Retina (tissue), 1 donor: ENCODE measurements around the gene FAM227A.
"Not testable (repeated sequence)": the region's sequence is repeated elsewhere in the genome, so short reads cannot be mapped to it uniquely, and the experiment has no call there.

Experiments used
- DNase-seq: peaks from one replicate; pipeline ENCODE4 v3.0.0-alpha.2; 2016

The FAM227A gene

DNA sequence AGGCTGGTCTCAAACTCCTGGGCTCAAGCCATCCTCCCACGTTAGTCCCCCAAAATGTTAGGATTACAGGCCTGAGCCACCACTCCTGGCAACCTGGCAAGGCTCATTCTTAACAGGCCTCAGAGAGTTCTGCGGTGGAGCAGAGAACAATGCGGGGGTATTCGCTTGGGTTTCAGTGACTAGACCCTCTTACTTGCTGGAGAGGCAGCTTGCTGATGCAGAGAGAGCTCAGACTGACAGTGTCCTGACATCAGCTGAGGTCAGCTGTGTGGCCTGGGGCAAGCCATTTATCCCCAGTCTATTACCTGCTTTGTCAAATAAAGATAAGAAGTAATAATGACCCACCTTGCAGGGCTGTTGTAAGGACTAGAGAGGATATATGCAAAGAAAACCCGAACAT, 46.0 kb downstream of the FAM227A start:
- no peak for DNase-seq

GRCh38 chr22:38608992-38609750, 47.0 kb downstream of the FAM227A start:
- no peak for DNase-seq

- no peak for DNase-seq
These were observed 48.5 kb downstream of the FAM227A start for GRCh38 chr22:38607680-38608079.

- DNase-seq: peak; percentile 37
These were observed 54.0 kb downstream of the FAM227A start for GRCh38 chr22:38602166-38602565.

GRCh38 chr22:38601221-38601764, 54.9 kb downstream of the FAM227A start:
- no peak for DNase-seq

DNA sequence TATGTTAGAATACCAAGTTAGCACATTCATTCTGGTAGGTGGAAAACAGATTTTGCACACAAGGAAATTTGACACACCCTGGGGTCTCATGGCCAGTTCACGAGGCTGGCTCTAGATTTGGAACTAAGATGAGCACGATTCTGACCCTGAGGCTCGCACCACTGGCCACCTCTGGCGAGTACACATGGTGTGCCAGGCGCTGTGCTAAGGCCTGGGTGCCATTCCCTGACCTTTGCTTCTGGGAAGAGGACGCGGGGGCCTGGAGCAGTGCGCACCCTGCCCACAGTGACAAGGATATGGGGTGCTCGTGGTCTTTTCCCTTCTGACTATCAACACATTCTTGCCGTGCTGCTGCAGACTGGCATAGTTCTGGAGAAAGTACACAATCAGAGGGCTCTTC, 56.7 kb downstream of the FAM227A start:
- DNase-seq: no peak

DNA sequence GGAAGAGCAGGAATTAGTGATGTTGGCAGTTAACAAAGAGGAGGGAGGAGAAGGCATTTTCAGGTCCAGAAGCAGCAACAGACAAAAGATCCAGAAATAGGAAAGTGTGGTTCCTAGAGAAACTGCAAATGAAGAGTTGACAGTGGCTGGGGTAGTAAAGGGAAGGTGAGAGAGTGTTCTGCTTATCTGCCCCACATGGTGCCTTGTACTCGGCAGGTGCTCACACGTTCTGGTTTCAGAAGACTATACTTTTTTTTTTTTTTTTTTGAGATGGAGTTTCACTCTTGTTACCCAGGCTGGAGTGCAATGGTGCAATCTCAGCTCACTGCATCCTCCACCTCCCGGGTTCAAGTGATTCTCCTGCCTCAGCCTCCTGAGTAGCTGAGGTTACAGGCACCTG, 73.3 kb downstream of the FAM227A start:
- DNase-seq: not testable (repeated sequence)

DNA sequence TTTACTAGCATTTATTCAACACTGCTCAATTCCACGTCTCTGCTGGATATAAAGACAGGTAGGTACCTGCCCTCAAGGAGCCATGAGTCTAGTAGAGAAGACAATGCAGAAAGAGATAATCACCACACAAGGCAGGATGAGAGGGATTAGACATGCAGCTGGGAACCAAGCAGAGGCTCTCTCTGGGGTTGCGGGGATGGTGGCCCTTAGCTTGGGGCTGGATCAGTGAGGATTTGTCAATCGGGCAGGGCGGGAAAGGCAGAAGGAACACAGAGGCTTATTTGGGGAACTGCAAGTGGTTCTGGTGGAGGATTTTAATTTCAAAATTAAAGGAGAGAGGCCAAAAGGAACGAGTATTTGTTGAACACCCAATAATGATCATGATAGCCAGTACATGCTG, 77.7 kb downstream of the FAM227A start:
- no peak for DNase-seq

GRCh38 chr22:38572065-38572464, 84.1 kb downstream of the FAM227A start:
- peak; percentile 40 for DNase-seq

DNA sequence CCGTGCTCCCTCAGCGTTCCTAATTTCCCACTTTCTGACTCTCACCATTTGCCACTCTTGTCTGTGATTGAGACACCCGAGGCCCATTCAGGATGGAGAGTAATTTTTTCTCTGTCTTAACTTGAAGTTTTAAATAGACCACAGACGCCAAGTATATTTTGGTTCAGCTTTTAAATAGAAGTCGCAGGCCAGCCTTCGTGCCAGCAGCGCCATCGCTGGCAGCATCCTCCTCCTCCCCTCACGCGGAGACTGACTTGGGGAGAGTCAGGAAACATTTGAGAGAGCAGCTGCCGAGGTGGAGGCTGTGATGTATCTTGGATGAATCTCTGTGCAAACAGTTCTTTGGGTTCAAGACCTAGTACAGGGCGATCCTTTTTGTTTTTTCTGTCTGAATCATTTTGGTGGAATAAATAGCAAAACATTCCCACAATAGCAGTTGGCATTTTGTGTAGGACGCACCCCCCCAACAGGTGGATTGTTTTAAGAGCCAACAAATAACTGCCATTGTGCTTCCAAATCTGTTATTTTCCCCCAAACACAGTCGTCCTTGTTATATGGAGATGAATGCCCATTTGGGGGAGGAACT, 85.3 kb downstream of the FAM227A start:
- no peak for DNase-seq

DNA sequence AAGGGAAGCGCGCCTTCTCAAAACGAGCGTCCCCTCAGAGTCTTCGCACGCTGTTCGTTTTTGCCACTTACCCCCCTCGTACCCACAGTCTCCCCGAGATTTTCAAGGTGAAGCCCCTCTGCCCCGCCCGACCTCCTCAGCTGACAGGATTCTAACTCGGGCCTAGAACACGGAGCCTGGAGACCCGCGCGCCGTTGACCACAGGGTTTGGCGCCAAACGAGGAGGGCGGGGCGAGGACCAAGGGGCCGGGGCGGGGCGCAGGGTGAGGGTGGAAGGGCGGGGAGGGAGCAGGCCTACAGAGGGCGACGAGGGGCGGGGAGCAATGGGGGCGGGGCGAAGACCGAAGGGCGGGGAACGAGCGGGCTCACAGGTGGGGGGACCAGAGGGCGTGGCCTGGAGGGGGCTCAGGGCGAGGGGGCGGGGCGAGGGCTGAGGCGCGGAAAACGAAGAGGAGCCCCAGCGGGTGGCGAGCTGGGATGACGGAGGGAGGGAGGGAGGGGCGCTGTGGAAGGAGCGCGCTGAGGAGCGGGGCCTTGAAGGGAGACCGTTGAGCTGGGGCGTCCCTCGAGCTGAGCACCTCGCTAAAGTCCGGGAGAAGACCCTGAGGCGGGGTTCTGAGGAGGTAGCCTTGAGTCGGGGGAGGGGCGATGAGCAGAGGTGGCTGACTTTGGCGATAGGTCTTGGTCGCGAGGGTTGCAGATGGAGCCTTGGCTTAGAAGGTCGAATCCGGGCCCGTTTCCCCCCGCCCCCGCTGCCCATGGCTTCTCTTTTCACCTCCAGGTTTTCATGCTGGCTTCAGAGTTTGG, 86.0 kb downstream of the FAM227A start, which contains the start of gene DMC1:
Gene DMC1, minus strand, starts transcription at position 212 of the 807 bp plus-strand sequence. CDS start 1,927 bp downstream, outside the sequence.
- peak; percentile 90 for DNase-seq

DNA sequence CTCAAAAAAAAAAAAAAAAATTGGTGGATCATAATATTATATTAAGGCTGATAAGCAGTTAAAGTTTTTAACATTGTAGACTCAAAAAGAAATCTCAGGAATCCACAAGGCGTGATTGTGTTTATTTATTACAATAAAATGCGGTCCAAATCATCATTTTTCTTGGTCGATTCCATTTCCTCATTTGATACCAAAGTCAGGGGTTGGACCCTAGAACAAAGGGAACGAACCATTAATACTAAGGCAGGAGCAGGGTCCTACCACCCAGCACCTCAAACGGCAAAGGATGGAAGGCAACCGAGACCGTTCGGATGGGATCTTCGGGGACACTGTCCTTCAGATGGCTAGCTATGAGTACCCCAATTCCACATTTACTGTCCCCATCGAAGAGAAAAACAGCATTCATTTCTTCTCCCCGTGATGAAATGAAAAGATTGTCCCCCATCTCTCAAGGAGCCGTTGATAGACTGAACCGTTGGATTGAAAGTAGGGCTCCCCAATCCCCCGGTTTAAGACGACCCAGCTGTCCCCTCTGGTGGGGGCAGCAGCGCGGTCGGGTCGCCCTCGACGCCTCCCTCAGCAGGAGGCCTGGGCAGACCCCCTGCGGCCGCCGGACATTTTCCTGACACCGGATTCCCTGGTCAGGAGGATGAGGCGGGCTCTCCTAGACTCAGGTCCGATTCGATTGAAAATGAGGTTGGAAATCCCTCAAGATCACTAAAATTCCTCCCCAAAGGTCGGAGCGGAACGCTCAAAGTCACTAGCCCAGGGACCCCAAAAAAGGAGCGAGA, 86.8 kb downstream of the FAM227A start:
- peak; percentile 71 for DNase-seq

GRCh38 chr22:38567531-38568285, 88.5 kb downstream of the FAM227A start:
- no peak for DNase-seq

GRCh38 chr22:38566726-38567504, 89.3 kb downstream of the FAM227A start:
- DNase-seq: no peak

DNA sequence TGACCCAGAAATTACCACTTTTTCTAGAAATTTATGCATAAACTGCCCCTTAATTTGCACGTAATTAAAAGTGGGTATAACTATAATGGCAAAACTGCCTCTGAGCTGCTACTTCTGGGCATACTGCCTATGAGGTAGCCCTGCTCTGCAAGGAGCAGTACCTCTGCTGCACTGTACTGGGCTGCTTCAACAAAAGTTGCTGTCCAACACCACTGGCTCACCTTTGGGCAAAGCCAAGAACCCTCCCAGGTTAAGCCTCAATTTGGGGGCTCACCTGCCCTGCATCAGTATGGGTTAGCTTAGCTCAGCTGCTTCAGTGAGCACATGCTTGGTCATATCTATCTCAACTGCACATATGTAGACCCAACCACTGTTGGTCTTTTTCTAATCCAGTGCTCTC, 90.8 kb downstream of the FAM227A start:
- DNase-seq: no peak

DNA sequence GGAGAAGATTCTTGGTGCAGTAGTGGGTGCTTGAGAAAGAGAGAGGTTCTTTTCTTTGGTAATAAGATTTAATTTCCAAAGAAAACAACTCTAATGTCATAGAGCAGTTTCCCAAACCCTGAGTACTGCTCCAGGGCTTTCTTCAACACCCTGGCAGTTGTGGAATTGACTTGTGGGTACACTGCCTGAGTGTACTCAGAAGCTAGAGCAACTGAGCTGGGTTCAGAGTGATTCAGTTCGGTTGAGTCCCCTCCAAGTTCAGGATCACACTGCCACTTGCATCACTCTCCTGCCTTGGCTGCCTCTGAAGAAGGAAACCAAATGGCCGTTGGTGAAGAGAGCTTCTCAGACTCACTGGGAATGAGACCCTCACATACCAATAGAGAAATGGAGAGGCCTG, 91.5 kb downstream of the FAM227A start:
- DNase-seq: no peak

GRCh38 chr22:38554281-38554680, 101.9 kb downstream of the FAM227A start:
- DNase-seq: no peak

DNA sequence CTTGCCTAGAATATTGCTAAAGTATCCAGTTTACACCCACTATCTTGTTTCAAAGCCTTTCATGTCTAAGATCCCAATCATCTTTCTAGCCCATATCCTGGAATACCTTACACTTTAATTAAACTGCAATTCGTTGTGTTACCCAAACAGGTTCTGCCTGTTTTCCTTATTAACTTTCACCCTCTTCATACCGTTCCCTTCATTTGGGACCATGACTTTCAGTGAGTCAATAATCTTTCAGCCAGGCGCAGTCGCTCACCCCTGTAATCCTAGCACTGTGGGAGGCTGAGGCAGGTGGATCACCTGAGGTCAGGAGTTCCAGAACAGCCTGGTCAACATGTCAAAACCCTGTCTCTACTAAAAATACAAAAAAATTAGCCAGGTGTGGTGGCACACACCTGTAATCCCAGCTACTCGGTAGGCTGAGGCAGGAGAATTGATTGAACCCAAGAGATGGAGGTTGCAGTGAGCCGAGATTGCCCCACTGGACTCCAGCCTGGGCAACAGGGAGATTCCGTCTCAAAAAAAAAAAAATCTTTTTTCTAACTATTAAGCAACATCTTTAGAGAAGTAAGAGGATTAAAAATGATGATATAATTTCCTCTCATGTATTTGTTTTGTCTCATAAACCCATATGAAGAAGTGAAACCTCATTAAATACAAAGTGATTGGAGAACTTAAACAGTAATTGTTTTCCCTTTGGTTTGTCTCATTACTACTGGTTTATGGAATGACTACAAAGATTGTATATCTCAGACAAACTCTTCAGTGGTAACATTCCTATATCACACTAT, 106.9 kb downstream of the FAM227A start:
- DNase-seq: no peak

- no peak for DNase-seq
These were observed 115.5 kb downstream of the FAM227A start for GRCh38 chr22:38540701-38541100.
